Natural killer cell (primary cell): Measurements from ENCODE around the gene LRP1-AS. TPM values are rescaled to one million over a fixed set of nuclear protein-coding genes. Genes with fewer than 3 reads are reported as not detected.

Experiments
- ATAC-seq, 3 donors: fragments of 150-1000 bp in 2 of 3; fragments of 200-7000 bp in 1 of 3; cut with Tn5 transposase; 1 replicate in 1 of 3; 2 replicates in 2 of 3; pipeline ENCODE4 v1.10.0; 2021; ENCODE audit warnings: mild to moderate bottlenecking in 2 of 3, moderate library complexity in 2 of 3
- DNase-seq, 2 donors: peaks; one replicate each; pipeline versions ENCODE4 v3.0.0 to v3.0.0-alpha.2; 2013 to 2021; ENCODE audit warnings: mixed read lengths in 1 of 2
- H3K27ac ChIP-seq: one replicate; pipeline ENCODE4 v1.5.1; 2013; ENCODE audit warnings: mild to moderate bottlenecking, low read length
- H3K27me3 ChIP-seq: one replicate; pipeline ENCODE4 v1.6.1; 2013; ENCODE audit warnings: low read length; ENCODE audit not compliant: control insufficient read depth, insufficient read depth
- H3K36me3 ChIP-seq: one replicate; pipeline ENCODE4 v1.6.1; 2013; ENCODE audit warnings: low read length; ENCODE audit not compliant: control insufficient read depth, insufficient read depth
- H3K4me1 ChIP-seq: one replicate; pipeline ENCODE4 v1.6.1; 2013; ENCODE audit warnings: low read length; ENCODE audit not compliant: control insufficient read depth, insufficient read depth
- H3K4me3 ChIP-seq: one replicate; pipeline ENCODE4 v1.5.1; 2013; ENCODE audit warnings: low read length
- H3K9me3 ChIP-seq: one replicate; pipeline ENCODE4 v1.6.1; 2013; ENCODE audit warnings: low read length; ENCODE audit not compliant: control insufficient read depth, insufficient read depth
- H3K27ac Mint-ChIP-seq, 2 donors: one replicate each; pipeline ENCODE4 v1.8.0; 2022; ENCODE audit warnings: mild to moderate bottlenecking in 2 of 2, mixed read lengths in 2 of 2, moderate library complexity in 1 of 2
- H3K27me3 Mint-ChIP-seq, 2 donors: one replicate each; pipeline ENCODE4 v1.8.0; 2022; ENCODE audit warnings: low read depth in 2 of 2, mixed read lengths in 2 of 2
- H3K36me3 Mint-ChIP-seq: one replicate; pipeline ENCODE4 v1.8.0; 2022; ENCODE audit warnings: mixed read lengths
- H3K4me1 Mint-ChIP-seq, 2 donors: one replicate each; pipeline ENCODE4 v1.8.0; 2022; ENCODE audit warnings: mixed read lengths in 2 of 2
- H3K4me3 Mint-ChIP-seq: one replicate; pipeline ENCODE4 v1.8.0; 2022; ENCODE audit warnings: mild to moderate bottlenecking, moderate library complexity, mixed read lengths
- H3K9me3 Mint-ChIP-seq, 2 donors: one replicate each; pipeline ENCODE4 v1.8.0; 2022; ENCODE audit warnings: mixed read lengths in 2 of 2
- WGBS: methylation state at CpG from one replicate; pipeline ENCODE4 v1.1.7; 2013; ENCODE audit warnings: missing lambda C conversion rate; ENCODE audit not compliant: insufficient coverage; 5-methylcytosine and 5-hydroxymethylcytosine counted together
- intact Hi-C: fragments of 100-400 bp; cut with micrococcal nuclease; formaldehyde crosslinking; loops from one replicate; pipeline ENCODE4 v1.14.2; 2022
- total RNA-seq, 4 donors: library from RNA; stranded (reverse); fragments of 120-200 nt in 1 of 4; gene quantifications; one replicate each; pipeline versions ENCODE4 v1.2.3 to v1.2.4, GENCODE V29; 2013 to 2022
- TF ChIP-seq, protein P1 (sequence below): fragments of 200-600 bp; IDR thresholded peaks from one replicate; pipeline ENCODE4 v1.8.0; 2022; ENCODE audit warnings: antibody characterized with exemption

Gene LRP1-AS
- total RNA-seq, 3 donors from 2014 or later (not counting 1 experiment from before 2014, with no cell fraction given) = not detected

DNA sequence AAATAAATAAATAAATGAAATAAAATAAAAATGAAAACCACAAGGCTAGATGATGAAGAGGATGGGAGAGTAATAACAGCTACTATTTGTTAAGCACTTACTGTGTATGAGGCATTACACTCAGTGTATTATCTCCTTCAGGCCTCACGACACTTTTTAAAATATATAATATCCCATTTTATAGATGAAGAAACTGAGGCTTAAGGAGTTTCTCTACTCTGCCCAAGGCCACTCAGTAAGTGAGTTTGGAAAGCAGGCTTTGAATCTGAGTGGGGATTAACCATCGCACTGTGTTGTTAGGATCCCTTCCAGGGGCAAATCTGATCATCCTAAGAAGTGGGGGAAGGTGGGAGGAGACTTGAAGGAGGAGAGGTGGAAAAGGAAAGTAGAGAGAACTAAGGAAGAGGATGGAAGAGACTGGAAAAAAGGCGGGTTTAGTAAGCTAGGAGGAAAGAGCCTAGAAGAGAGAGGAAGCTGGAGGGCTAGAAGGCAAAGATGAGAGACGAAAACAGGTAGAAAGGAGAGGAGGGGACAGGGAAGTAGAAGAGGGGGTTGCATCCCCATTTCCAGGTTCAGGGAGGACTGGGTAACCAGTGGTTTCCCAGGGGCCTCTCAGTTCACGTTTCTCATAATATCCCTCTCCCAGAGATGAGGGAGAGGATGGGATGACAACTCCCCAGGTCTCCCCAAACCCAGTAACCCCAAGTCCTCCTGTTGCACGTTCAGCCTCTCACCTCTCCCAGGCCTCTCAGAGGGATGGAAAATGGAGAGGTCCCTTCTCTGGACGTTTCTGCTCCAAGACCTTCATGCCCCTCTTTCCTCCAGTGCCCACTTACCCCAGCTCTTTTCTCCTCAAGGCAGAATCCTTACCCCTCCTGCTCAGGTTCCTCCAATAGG is 38.0 kb downstream of the LRP1-AS start:
- Mint-ChIP-seq H3K27me3 (no peaks in the 10 kb centered on the region), H3K4me1 (peaks cover 52 to 75% of the 10 kb centered on the region in 2 donors), H3K36me3 (peaks cover 10% of the 10 kb centered on the region), H3K27ac (peak overlapping the region; percentile 88 to 95), H3K9me3 (no peaks in the 10 kb centered on the region), H3K4me3 (peak overlapping the region; percentile 98)
- intact Hi-C loops = loop anchor here (1.0 kb wide), 1 partner anchor 7 kb away; no protein-coding TSS in a partner anchor
- Histone ChIP-seq H3K9me3 (no peaks in the 10 kb centered on the region), H3K27me3 (no peaks in the 10 kb centered on the region), H3K4me1 (peaks cover 35% of the 10 kb centered on the region), H3K36me3 (peaks cover 34% of the 10 kb centered on the region), H3K4me3 (peak overlapping the region; percentile 95), H3K27ac (peak overlapping the region; percentile 97)
- DNase-seq (no peak), ATAC-seq (no peak)
- WGBS = 59% methylated on average over 5 of the region's 7 CpGs
- TF ChIP-seq, protein P1, sequence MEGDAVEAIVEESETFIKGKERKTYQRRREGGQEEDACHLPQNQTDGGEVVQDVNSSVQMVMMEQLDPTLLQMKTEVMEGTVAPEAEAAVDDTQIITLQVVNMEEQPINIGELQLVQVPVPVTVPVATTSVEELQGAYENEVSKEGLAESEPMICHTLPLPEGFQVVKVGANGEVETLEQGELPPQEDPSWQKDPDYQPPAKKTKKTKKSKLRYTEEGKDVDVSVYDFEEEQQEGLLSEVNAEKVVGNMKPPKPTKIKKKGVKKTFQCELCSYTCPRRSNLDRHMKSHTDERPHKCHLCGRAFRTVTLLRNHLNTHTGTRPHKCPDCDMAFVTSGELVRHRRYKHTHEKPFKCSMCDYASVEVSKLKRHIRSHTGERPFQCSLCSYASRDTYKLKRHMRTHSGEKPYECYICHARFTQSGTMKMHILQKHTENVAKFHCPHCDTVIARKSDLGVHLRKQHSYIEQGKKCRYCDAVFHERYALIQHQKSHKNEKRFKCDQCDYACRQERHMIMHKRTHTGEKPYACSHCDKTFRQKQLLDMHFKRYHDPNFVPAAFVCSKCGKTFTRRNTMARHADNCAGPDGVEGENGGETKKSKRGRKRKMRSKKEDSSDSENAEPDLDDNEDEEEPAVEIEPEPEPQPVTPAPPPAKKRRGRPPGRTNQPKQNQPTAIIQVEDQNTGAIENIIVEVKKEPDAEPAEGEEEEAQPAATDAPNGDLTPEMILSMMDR = no peak

DNA sequence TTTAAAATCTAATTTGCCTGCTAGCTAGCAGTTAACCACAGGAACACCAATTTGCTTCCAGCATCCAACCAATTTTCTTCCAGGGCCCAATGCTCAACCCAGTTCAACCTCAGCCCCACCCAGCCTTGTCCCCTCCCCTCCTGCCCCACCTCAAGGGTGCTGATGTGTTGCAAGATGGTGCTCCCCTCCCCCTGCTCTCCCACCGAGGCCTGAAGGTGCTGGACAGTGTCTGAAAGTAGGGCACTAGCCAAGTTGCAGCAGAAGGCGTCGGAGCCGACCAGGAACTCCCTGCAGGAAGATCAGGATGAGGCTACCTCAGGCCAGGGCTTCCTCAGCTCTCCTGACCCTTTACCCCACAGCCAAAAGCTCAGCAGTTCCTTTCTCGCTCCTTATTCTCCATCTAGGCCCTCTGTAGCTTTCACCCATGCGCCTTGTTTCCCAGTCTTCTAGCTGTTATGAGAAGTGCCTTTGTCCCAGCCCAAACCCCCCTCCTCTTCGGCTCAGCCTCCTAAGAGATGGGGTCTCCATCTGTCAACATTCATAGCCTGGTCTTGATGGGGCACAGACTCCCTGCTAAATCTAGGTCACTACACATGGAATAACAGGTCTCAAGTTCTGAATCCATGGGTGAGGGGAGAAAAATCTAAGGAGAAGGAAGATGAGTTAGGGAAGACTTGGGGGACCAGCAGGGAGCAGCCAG is 39.8 kb downstream of the LRP1-AS start:
- H3K4me1 Mint-ChIP-seq = peaks cover 56 to 79% of the 10 kb centered on the region in 2 donors
- intact Hi-C loops = no loop called here
- peaks cover 45% of the 10 kb centered on the region for H3K4me1 ChIP-seq
- 92% methylated on average over 7 of the region's 7 CpGs for WGBS
- H3K9me3 ChIP-seq = no peaks in the 10 kb centered on the region
- peaks cover 40% of the 10 kb centered on the region for H3K36me3 ChIP-seq
- peak overlapping the region; percentile 86 to 88 for H3K27ac Mint-ChIP-seq
- H3K27me3 Mint-ChIP-seq = no peaks in the 10 kb centered on the region
- no peak overlapping the region for H3K27ac ChIP-seq
- H3K36me3 Mint-ChIP-seq = peaks cover 10% of the 10 kb centered on the region
- H3K27me3 ChIP-seq = no peaks in the 10 kb centered on the region
- H3K4me3 ChIP-seq = no peak overlapping the region
- DNase-seq (no peak), ATAC-seq (no peak)
- TF ChIP-seq, protein P1 = no peak
- no peaks in the 10 kb centered on the region for H3K9me3 Mint-ChIP-seq
- no peak overlapping the region for H3K4me3 Mint-ChIP-seq

DNA sequence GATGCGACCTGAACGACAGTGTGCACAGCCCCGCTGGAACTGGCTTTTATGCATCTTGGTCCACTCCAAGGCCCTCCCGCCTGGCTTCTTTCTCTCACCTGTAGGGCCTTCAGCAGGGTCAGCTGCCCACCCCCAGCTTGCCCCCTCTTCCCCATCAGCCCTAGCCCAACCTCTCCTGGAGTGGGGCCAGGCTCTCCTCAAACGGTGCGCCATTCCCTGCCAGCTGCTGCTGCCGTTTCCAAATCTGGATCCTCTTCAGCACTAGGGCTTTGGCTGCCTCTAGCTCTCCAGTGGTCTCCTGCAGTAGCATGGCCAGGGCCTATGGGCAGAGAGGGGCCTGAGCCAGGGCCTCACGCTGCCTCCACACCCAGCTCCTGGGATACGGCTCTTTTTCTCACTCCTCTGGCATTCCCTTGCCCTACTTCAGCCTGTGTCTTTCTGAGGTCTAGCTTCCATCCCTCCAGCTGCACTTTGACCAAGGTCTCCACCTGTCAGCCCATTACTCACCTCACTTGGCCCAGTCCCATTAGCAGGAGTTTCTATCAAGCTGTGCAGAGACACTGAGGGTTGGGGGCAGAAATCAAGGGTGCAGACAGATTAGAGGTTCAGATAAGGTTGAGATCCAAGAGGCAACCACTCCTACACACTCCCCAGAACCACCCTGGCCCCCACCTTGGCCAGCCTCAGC is 41.3 kb downstream of the LRP1-AS start:
- Histone ChIP-seq H3K36me3 (peaks cover 44% of the 10 kb centered on the region), H3K4me3 (no peak overlapping the region), H3K4me1 (peaks cover 40% of the 10 kb centered on the region), H3K9me3 (no peaks in the 10 kb centered on the region), H3K27me3 (no peaks in the 10 kb centered on the region), H3K27ac (no peak overlapping the region)
- Mint-ChIP-seq H3K9me3 (no peaks in the 10 kb centered on the region), H3K36me3 (peaks cover 10% of the 10 kb centered on the region), H3K27ac (peak overlapping the region; percentile 86 to 88), H3K4me1 (peaks cover 41 to 74% of the 10 kb centered on the region in 2 donors), H3K4me3 (no peak overlapping the region), H3K27me3 (no peaks in the 10 kb centered on the region)
- ATAC-seq = no peak
- DNase-seq = no peak
- WGBS = 95% methylated on average over 9 of the region's 9 CpGs
- TF ChIP-seq, protein P1 = no peak
- intact Hi-C loops = no loop called here
